Inflammatory macrophage (primary cell): ENCODE measurements around the gene MATK.

Experiments used
- DNase-seq, 2 donors: peaks; one replicate each; pipeline ENCODE4 v3.0.0-alpha.2; 2020 to 2022

The MATK gene

DNA sequence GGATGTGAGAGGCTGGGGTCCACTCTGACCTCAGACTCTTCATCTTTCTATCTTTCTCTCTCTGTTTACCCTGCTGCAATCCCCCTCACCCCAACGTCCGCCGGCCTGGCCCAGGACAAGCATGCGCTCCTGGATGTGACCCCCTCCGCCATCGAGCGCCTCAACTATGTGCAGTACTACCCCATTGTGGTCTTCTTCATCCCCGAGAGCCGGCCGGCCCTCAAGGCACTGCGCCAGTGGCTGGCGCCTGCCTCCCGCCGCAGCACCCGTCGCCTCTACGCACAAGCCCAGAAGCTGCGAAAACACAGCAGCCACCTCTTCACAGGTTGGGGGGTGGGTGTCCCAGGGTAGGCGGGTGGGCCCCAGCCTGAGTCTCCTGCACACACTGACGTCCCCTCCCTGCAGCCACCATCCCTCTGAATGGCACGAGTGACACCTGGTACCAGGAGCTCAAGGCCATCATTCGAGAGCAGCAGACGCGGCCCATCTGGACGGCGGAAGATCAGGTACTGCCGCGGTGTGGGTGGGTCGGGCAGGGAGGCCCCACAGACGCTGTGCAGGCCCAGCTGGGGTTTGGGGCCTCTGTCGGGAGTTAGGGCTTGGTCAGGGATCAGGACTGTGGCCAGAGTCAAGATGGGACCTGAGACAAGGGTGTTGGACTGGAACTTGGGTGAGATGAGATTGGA, 39.7 kb downstream of the MATK start:
- DNase-seq = no peak

DNA sequence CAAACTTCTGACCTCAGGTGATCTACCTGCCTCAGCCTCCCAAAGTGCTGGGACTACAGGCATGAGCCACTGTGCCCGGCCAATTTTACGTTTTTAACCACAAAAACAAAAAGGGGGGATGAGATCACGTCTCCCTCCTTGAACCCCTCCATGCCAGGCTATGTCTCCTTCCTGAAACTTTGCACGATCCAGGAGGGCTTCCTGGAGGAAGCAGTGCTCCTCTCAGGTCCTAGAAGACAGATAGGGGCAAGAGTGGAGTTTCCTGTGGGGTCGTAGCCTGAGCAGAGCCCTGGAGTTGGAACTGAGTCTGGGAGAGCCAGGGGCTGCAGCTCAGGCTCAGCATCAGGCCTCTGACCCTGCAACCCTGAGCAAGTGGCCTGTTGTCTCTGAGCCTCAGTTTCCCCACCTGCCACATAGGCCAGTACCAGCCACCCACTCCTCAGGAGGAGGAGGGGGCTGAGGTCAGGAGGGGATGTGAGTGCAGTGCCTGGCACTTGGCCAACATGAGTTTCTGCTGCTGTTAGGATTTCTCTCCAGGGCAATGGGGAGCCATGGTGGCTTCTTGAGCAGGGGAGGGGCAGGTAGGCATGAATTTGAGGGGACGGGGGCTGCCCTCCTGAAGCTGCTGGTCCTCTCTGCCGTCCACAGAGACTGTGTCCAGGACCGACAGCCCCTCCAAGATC, 40.7 kb downstream of the MATK start:
- DNase-seq = no peak

- DNase-seq = peak; percentile 16 to 26
Observed at GRCh38 chr19:3743486-3743885, 42.7 kb downstream of the MATK start.

DNA sequence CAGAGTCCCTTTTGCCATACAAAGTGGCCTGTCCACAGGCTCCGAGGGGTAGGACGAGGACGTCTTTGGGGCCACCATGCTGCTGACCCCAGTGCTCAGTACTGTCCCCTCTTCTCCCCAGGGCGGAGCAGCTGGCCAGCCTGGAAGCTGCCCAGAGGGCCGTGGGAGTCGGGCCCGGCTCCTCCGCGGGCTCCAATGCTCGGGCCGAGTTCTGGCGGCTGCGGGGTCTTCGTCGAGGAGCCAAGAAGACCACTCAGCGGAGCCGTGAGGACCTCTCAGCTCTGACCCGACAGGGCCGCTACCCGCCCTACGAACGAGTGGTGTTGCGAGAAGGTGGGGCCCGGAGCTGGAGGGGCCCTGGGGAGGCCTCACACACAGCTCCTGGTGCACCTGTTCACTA, 45.8 kb downstream of the MATK start:
- no peak for DNase-seq

DNA sequence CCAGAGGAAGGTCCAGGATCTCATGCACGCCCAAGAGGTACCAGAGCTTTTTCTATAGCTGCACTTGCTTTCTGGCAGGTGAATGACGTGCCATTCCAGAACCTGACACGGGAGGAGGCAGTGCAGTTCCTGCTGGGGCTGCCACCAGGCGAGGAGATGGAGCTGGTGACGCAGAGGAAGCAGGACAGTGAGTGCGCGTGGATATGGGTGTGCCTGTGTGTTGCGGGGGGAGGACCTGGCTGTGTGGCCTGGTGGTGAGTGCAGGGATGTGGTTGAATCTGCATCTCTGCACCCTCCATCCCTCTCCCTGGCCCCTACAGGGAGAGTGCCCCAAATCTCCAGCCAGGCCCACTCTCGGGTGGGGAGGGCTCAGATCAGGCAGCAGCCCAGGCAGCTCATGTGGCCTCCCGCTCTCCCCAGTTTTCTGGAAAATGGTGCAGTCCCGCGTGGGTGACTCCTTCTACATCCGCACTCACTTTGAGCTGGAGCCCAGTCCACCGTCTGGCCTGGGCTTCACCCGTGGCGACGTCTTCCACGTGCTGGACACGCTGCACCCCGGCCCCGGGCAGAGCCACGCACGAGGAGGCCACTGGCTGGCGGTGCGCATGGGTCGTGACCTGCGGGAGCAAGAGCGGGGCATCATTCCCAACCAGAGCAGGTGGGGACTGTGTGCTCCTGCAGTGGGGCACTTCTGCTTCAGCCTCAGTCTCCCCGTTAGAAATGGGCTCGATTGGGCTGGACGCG, 47.5 kb downstream of the MATK start:
- no peak for DNase-seq

DNA sequence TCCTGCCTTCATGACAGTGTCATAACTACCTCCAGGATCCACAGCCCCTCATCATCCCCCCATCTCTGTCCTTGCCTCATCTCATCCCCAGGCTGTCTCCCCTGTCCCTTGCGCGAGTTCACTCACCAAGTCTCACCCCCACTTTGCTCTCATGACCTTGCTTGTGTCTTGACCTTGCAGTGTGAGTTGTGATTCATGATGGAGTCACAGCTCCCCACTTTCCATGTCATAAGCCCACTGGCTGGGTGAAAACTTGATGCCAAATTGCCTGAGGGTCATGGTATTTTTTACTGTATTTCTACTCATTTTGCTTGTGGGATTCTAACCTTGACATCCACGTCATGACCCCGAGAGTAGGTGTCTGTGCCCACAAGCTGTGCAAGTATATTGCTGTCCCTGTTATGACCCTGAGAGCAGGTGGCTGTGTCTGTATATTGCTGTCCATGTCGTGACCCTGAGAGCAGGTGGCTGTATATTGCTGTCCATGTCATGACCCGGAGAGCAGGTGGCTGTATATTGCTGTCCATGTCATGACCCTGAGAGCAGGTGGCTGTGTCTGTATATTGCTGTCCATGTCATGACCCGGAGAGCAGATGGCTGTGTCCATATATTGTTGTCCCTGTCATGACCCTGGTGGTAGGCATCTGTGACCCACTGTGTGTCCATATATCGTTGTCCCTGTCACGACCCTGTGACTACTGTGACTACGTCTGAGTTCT, 48.5 kb downstream of the MATK start:
- no peak for DNase-seq

GRCh38 chr19:3736106-3736724, 50.0 kb downstream of the MATK start:
- no peak for DNase-seq

- no peak for DNase-seq
Observed at GRCh38 chr19:3734310-3734600, 51.9 kb downstream of the MATK start.

DNA sequence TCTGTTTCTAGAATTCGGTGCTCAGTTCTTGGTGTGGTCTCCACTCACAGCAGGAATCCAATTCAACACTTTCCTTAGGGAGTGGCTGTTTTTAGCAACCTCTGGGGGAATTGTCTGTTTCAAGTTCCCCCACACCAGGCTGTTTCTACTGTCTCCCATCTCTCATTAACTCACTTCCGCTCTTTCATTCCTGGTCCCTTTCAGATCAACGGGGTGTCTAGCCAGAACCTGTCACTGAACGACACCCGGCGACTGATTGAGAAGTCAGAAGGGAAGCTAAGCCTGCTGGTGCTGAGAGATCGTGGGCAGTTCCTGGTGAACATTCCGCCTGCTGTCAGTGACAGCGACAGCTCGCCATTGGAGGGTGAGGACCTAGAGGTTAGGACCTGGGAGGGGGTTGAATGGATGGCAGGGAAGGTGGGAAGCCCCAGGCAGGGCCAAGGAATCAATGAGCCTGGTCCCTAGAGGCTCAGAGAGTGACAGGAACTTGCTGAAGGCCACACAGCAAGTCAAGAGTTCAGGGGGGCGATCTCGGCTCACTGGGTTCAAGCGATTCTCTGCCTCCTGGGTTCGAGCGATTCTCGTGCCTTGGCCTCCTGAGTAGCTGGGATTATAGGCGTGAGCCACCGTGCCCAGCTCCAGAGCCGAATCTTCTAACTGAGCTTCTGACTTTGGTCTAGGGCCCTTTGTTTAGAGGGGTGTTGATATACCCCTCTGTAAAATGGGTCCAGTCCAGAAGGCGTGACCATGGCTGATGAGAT, 52.5 kb downstream of the MATK start:
- DNase-seq = no peak

GRCh38 chr19:3732108-3732507, 54.1 kb downstream of the MATK start:
- DNase-seq = no peak

DNA sequence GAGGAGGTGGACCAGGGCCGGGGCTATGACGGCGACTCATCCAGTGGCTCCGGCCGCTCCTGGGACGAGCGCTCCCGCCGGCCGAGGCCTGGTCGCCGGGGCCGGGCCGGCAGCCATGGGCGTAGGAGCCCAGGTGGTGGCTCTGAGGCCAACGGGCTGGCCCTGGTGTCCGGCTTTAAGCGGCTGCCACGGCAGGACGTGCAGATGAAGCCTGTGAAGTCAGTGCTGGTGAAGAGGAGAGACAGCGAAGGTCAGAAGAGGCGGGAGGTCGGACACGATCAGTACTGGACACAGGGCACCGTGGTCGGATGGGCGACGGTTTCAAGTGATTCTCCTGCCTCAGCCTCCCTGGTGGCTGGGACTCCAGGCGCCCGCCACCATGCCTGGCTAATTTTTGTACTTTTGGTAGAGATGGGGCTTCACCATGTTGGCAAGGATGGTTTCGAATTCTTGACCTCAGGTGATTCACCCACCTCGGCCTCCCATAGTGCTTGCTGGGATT, 55.7 kb downstream of the MATK start:
- no peak for DNase-seq
